Measurements from ENCODE around the gene PCDH10.

Gene PCDH10

GRCh38 chr4:133150486-133151340 is 1.6 kb downstream of the PCDH10 start:
- no peak overlapping the region for H3K4me3 ChIP-seq (ENCODE audit: low read depth, low read length)
- no peak for DNase-seq (ENCODE audit: low read depth)
- TF ChIP-seq, protein P1, sequence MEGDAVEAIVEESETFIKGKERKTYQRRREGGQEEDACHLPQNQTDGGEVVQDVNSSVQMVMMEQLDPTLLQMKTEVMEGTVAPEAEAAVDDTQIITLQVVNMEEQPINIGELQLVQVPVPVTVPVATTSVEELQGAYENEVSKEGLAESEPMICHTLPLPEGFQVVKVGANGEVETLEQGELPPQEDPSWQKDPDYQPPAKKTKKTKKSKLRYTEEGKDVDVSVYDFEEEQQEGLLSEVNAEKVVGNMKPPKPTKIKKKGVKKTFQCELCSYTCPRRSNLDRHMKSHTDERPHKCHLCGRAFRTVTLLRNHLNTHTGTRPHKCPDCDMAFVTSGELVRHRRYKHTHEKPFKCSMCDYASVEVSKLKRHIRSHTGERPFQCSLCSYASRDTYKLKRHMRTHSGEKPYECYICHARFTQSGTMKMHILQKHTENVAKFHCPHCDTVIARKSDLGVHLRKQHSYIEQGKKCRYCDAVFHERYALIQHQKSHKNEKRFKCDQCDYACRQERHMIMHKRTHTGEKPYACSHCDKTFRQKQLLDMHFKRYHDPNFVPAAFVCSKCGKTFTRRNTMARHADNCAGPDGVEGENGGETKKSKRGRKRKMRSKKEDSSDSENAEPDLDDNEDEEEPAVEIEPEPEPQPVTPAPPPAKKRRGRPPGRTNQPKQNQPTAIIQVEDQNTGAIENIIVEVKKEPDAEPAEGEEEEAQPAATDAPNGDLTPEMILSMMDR (IDR thresholded peaks at IDR 0.05; ENCODE audit: low read depth, low read length, missing control alignments), result no peak

DNA sequence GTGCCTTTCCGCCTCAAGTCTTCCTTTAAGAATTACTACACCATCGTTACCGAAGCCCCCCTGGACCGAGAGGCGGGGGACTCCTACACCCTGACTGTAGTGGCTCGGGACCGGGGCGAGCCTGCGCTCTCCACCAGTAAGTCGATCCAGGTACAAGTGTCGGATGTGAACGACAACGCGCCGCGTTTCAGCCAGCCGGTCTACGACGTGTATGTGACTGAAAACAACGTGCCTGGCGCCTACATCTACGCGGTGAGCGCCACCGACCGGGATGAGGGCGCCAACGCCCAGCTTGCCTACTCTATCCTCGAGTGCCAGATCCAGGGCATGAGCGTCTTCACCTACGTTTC is 2.2 kb downstream of the PCDH10 start:
- no peak overlapping the region for H3K4me3 ChIP-seq (ENCODE audit: low read depth, low read length)
- TF ChIP-seq, protein P1 (IDR thresholded peaks at IDR 0.05; ENCODE audit: low read depth, low read length, missing control alignments), result no peak
- no peak for DNase-seq (ENCODE audit: low read depth)

DNA sequence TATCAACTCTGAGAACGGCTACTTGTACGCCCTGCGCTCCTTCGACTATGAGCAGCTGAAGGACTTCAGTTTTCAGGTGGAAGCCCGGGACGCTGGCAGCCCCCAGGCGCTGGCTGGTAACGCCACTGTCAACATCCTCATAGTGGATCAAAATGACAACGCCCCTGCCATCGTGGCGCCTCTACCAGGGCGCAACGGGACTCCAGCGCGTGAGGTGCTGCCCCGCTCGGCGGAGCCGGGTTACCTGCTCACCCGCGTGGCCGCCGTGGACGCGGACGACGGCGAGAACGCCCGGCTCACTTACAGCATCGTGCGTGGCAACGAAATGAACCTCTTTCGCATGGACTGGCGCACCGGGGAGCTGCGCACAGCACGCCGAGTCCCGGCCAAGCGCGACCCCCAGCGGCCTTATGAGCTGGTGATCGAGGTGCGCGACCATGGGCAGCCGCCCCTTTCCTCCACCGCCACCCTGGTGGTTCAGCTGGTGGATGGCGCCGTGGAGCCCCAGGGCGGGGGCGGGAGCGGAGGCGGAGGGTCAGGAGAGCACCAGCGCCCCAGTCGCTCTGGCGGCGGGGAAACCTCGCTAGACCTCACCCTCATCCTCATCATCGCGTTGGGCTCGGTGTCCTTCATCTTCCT is 2.7 kb downstream of the PCDH10 start:
- TF ChIP-seq, protein P1 (IDR thresholded peaks at IDR 0.05; ENCODE audit: low read depth, low read length, missing control alignments), result no peak
- H3K4me3 ChIP-seq (ENCODE audit: low read depth, low read length), result no peak overlapping the region
- no peak for DNase-seq (ENCODE audit: low read depth)

DNA sequence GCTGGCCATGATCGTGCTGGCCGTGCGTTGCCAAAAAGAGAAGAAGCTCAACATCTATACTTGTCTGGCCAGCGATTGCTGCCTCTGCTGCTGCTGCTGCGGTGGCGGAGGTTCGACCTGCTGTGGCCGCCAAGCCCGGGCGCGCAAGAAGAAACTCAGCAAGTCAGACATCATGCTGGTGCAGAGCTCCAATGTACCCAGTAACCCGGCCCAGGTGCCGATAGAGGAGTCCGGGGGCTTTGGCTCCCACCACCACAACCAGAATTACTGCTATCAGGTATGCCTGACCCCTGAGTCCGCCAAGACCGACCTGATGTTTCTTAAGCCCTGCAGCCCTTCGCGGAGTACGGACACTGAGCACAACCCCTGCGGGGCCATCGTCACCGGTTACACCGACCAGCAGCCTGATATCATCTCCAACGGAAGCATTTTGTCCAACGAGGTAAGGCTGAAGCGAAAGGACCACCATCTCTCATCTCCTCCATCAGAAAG is 3.3 kb downstream of the PCDH10 start:
- no peak overlapping the region for H3K4me3 ChIP-seq (ENCODE audit: low read depth, low read length)
- DNase-seq (ENCODE audit: low read depth), result no peak
- TF ChIP-seq, protein P1 (IDR thresholded peaks at IDR 0.05; ENCODE audit: low read depth, low read length, missing control alignments), result no peak

DNA sequence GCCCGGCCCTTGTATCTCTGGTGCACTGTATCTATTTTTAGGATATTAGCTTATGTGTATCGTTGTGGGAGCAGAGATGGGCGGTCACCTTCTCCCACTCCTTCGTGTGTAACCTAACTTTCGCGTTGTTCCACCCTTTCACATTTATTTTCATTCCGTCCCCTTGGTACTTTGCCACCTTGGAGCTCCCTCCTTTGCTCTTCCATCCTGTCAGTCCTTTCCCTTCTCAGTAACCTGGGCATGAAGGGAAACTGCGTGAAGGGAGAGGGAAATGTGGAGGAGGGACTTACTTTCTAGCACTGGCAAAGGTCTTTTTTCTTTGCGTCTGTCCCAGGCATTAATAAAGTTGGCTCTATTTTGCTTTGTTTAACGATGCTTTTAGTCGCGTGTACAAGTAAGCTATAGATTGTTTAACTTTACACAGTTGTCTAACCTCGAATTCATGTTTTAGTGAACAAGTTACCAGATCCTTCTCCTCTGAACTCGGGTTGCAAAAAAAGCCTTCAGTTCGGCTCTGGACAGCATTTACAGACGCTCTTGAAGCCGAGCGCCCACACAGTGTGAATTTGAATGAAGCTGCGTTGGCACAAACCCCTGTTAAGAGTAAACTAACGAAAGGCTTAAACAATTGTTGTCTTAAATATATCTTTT is 3.9 kb downstream of the PCDH10 start:
- no peak for DNase-seq (ENCODE audit: low read depth)
- H3K4me3 ChIP-seq (ENCODE audit: low read depth, low read length), result no peak overlapping the region
- TF ChIP-seq, protein P1 (IDR thresholded peaks at IDR 0.05; ENCODE audit: low read depth, low read length, missing control alignments), result no peak

DNA sequence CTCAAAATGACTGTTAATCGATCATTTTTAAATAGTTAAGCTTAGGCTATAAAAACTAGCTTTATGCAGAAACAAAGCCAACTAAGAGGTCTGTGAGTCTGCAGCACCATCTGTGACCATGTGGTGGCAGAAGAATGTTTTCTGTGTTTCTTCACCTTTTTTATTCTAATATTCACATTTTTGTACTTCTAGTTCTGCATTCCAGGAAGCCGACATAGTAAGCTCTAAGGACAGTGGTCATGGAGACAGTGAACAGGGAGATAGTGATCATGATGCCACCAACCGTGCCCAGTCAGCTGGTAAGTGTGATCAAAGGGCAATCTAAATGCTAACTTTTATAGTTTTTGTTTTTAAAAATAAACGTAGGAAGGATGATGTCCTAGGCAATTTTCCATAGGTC is 5.6 kb downstream of the PCDH10 start:
- TF ChIP-seq, protein P1 (IDR thresholded peaks at IDR 0.05; ENCODE audit: low read depth, low read length, missing control alignments), result peak; percentile 31
- H3K4me3 ChIP-seq (ENCODE audit: low read depth, low read length), result no peak overlapping the region
- DNase-seq (ENCODE audit: low read depth), result no peak
